Measurements from ENCODE around the gene SERPINI2. TPM values are rescaled to one million over a fixed set of nuclear protein-coding genes. Genes with fewer than 3 reads are reported as not detected.
"Not testable (repeated sequence)": the region's sequence is repeated elsewhere in the genome, so short reads cannot be mapped to it uniquely, and the experiment has no call there.

The SERPINI2 gene
- total RNA-seq, 6 experiments from 2014 or later = not detected

DNA sequence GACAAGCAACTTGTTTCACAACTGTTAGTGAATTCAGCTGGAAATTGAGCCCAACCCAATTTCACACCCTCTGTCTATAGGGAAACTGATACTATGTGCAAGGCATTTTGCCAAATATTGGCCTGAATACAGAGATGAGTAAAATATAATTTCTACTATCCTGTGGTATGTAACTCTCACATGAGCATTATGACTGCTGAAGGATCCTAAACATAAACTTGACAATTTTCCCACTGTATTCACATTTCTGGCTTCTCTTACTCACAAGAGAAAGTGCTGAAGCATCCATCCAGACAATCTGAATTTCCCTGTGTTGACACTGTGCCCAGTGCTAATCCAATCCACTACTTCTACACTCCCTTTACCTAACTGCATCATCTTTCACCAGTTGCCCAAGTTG lies 28.4 kb downstream of the SERPINI2 start:
- TF ChIP-seq, protein P1, sequence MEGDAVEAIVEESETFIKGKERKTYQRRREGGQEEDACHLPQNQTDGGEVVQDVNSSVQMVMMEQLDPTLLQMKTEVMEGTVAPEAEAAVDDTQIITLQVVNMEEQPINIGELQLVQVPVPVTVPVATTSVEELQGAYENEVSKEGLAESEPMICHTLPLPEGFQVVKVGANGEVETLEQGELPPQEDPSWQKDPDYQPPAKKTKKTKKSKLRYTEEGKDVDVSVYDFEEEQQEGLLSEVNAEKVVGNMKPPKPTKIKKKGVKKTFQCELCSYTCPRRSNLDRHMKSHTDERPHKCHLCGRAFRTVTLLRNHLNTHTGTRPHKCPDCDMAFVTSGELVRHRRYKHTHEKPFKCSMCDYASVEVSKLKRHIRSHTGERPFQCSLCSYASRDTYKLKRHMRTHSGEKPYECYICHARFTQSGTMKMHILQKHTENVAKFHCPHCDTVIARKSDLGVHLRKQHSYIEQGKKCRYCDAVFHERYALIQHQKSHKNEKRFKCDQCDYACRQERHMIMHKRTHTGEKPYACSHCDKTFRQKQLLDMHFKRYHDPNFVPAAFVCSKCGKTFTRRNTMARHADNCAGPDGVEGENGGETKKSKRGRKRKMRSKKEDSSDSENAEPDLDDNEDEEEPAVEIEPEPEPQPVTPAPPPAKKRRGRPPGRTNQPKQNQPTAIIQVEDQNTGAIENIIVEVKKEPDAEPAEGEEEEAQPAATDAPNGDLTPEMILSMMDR (IDR thresholded peaks at IDR 0.05) = no peak
- TF ChIP-seq POLR2A (IDR thresholded peaks at IDR 0.05) = no peak
- intact Hi-C loops (cut with DNase I) = no loop called here
- ATAC-seq (no peak), DNase-seq (no peak)
- H3K9me3 ChIP-seq = no peaks in the 10 kb centered on the region
- H3K27ac ChIP-seq = no peak overlapping the region
- no peaks in the 10 kb centered on the region for H3K36me3 ChIP-seq
- no peaks in the 10 kb centered on the region for H3K27me3 ChIP-seq
- no peak overlapping the region for H3K4me3 ChIP-seq
- no peaks in the 10 kb centered on the region for H3K4me1 ChIP-seq

DNA sequence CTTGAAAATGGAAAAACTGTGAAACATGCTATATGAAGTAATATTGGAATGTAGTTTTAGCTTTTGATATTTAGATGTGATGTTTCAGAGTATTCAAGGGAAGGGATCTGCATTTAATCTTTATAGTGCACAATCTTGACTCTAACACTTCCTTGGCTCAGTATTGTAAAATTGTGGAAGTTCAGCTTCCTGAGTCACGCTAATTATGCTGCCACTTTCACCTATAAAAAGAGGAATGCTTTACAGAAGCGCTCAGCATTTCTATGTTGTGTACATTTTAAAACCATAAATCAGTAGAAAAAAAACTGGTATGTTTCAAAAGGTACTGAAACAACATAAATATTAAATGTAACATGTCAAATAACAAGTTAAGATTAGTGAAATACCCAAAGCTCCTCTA lies 32.6 kb downstream of the SERPINI2 start:
- intact Hi-C loops (cut with DNase I) = no loop called here
- no peak overlapping the region for H3K4me3 ChIP-seq
- no peaks in the 10 kb centered on the region for H3K4me1 ChIP-seq
- H3K27ac ChIP-seq = no peak overlapping the region
- 33% methylated on average over 2 of the region's 2 CpGs for WGBS (ENCODE audit: insufficient coverage, low coverage, low lambda C conversion rate, missing lambda C conversion rate)
- no peaks in the 10 kb centered on the region for H3K9me3 ChIP-seq
- DNase-seq (no peak), ATAC-seq (no peak)
- no peaks in the 10 kb centered on the region for H3K27me3 ChIP-seq
- no peak for TF ChIP-seq POLR2A (IDR thresholded peaks at IDR 0.05)
- TF ChIP-seq, protein P1 (IDR thresholded peaks at IDR 0.05) = no peak
- H3K36me3 ChIP-seq = no peaks in the 10 kb centered on the region

DNA sequence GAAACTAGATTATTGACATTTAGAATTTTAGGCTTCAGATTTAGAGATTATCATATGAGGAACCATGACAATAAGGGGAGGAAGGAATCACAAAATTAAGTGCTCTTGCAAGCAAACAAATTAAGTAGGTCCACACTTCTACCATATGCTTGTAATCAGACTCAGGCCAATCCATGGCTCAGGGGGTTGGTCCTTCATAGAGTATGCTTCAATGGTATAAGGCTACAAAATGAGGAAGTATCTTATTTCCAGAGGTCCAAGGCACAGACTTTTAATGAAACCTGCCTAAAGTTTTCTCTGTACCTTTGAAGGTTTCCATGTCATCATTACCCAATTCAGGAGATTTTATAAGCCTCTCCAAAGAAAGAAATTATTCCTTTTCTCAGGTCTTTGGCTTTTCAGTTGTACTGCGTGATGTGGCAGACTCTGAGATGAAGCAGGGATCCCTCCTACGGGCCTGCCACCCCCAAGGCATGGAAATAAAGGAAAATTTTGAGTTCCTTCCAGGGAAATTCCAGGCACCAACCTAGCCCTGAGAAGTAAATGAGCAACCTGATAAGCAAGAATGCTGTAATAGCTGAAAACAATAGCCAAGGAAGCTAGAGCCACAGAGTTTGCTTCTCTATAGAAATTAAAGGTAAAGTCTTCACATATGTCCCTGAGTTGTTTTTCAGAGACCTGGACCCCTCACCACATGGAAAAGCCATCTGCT lies 36.3 kb downstream of the SERPINI2 start:
- TF ChIP-seq, protein P1 (IDR thresholded peaks at IDR 0.05) = no peak
- no peak for TF ChIP-seq POLR2A (IDR thresholded peaks at IDR 0.05)
- WGBS (ENCODE audit: insufficient coverage, low coverage, low lambda C conversion rate, missing lambda C conversion rate) = 49% methylated on average over 2 of the region's 2 CpGs
- intact Hi-C loops (cut with DNase I) = no loop called here
- DNase-seq (no peak), ATAC-seq (no peak)
- Histone ChIP-seq H3K4me3 (no peak overlapping the region), H3K9me3 (no peaks in the 10 kb centered on the region), H3K27me3 (no peaks in the 10 kb centered on the region), H3K4me1 (no peaks in the 10 kb centered on the region), H3K27ac (no peak overlapping the region), H3K36me3 (no peaks in the 10 kb centered on the region)

DNA sequence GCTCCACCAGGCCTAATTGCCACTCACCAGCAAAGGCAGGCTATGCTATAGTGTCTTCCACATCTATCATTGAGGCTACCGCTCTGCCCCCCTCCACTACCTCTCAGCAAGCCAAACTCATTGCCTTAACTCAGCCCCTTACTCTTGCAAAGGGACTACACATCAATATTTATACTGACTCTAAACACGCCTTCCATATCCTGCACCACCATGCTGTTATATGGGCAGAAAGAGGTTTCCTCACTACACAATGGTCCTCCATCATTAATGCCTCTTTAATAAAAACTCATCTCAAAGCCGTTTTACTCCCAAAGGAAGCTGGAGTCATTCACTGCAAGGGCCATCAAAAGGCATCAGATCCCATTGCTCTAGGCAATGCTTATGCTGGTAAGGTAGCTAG lies 46.9 kb downstream of the SERPINI2 start:
- H3K4me3 ChIP-seq; DNase-seq; intact Hi-C loops (cut with DNase I); H3K27me3 ChIP-seq; H3K27ac ChIP-seq; H3K4me1 ChIP-seq; H3K36me3 ChIP-seq; H3K9me3 ChIP-seq; ATAC-seq: not testable (repeated sequence)
- 92% methylated on average over 3 of the region's 3 CpGs for WGBS (ENCODE audit: insufficient coverage, low coverage, low lambda C conversion rate, missing lambda C conversion rate)

DNA sequence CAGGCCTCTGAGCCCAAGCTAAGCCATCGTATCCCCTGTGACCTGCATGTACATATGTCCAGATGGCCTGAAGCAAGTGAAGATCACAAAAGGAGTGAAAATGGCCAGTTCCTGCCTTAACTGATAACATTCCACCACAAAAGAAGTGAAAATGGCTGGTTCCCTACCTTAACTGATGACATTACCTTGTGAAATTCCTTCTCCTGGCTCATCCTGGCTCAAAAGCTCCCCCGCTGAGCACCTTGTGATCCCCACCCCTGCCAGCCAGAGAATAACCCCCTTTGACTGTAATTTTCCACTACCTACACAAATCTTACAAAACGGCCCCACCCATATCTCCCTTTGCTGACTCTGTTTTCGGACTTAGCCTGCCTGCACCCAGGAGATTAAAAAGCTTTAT lies 51.4 kb downstream of the SERPINI2 start:
- ATAC-seq; H3K4me1 ChIP-seq; H3K4me3 ChIP-seq; DNase-seq; intact Hi-C loops (cut with DNase I); H3K36me3 ChIP-seq; H3K9me3 ChIP-seq; H3K27ac ChIP-seq; H3K27me3 ChIP-seq: not testable (repeated sequence)
- 71% methylated on average over 4 of the region's 4 CpGs for WGBS (ENCODE audit: insufficient coverage, low coverage, low lambda C conversion rate, missing lambda C conversion rate)

DNA sequence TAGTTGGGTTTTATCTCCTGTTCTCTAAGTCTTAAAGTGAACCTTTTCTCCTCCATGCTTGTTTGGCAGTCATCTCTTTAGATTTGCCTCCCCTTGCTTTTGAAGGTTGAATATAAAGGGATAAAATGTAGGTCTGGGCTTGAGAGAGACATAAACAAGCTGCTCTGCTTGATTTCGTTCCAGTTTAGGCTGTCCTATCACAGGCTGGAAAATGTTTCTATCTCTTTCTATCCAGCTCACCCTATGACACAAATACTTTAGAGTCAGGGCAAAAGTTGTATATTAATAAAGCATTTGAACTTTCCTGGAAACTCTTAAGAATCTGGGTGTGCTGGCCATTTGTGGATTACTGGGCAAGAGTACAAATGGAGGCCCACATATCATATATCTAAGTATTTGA lies 64.2 kb downstream of the SERPINI2 start:
- intact Hi-C loops (cut with DNase I) = no loop called here
- Histone ChIP-seq H3K36me3 (no peaks in the 10 kb centered on the region), H3K27me3 (no peaks in the 10 kb centered on the region), H3K4me1 (no peaks in the 10 kb centered on the region), H3K9me3 (no peaks in the 10 kb centered on the region), H3K27ac (no peak overlapping the region), H3K4me3 (no peak overlapping the region)
- ATAC-seq (no peak), DNase-seq (no peak)
- no peak for TF ChIP-seq POLR2A (IDR thresholded peaks at IDR 0.05)
- TF ChIP-seq, protein P1 (IDR thresholded peaks at IDR 0.05) = no peak
- 50% methylated on average over 1 of the region's 1 CpG for WGBS (ENCODE audit: insufficient coverage, low coverage, low lambda C conversion rate, missing lambda C conversion rate)
